NCI-H2171 (cell line): ENCODE measurements around the gene GDPD1.
"Not testable (repeated sequence)": the region's sequence is repeated elsewhere in the genome, so short reads cannot be mapped to it uniquely, and the experiment has no call there.

Experiments used
- DNase-seq: peaks from one replicate; lab custom pipeline; 2025; lab: John Stamatoyannopoulos, UW

GDPD1 gene

GRCh38 chr17:59244081-59244480, 23.8 kb downstream of the GDPD1 start:
- DNase-seq, result no peak

GRCh38 chr17:59254742-59255141, 34.4 kb downstream of the GDPD1 start:
- no peak for DNase-seq

DNA sequence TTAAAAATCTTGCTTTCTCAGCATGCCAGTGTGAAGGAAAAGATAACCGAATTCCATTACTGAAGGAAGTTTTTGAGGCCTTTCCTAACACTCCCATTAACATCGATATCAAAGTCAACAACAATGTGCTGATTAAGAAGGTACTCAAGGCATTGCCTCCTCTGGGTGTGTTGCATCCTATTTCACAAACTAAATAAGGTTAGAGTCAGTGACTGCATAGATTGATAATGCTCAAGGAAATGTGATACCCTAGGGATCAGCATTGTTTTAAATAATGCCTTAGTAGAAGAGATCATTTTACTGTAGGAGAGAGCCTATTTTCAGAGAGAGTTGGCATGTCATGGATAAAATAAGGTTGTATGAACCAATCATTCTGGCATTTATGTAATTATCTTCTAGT, 36.8 kb downstream of the GDPD1 start:
- DNase-seq, result peak; percentile 36

GRCh38 chr17:59260722-59261121, 40.4 kb downstream of the GDPD1 start:
- DNase-seq, result no peak

GRCh38 chr17:59266745-59267144, 46.4 kb downstream of the GDPD1 start:
- DNase-seq, result no peak

GRCh38 chr17:59267776-59268175, 47.5 kb downstream of the GDPD1 start:
- no peak for DNase-seq

GRCh38 chr17:59275618-59276017, 55.3 kb downstream of the GDPD1 start:
- DNase-seq, result no peak

- no peak for DNase-seq
Observed at GRCh38 chr17:59277031-59277430, 56.7 kb downstream of the GDPD1 start.

DNA sequence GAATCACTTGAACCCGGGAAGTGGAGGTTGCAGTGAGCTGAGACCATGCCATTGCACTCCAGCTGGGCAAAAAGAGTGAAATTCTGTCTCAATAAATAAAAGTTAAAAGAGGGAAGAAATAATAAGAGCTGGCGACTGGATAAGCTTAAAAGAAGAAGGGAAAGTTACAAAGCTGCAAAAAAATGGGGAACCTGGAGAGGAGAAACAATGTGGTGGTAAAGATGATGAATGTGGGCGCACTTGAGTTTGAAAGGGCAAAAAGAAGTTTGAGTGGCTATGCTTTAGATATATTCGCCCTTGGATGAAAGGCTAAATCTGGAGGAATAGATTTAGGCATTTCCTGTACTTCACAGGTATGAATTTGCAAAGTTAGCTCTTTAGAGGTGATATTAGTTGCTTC, 58.1 kb downstream of the GDPD1 start:
- no peak for DNase-seq

- no peak for DNase-seq
Observed at GRCh38 chr17:59284317-59284716, 64.0 kb downstream of the GDPD1 start.

DNA sequence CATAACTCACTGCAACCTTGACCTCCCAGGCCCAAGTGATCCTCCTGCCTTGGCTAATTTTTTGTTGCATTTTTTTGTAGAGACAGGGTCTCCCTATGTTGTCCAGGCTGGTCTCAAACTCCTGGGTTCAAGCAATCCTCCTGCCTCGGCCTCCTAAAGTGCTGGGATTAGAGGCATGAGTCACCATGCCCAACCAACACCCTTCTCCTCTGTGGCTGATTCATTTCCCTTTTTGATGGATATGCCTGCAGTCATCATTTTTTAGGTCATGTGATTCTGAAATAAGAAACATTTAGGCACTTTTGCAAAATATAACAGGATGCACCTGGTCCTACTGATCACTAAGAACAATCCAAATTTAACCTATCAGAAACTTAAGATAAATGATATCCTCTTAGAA, 67.1 kb downstream of the GDPD1 start:
- DNase-seq, result no peak

- DNase-seq, result no peak
Observed at GRCh38 chr17:59287891-59288290, 67.6 kb downstream of the GDPD1 start.

DNA sequence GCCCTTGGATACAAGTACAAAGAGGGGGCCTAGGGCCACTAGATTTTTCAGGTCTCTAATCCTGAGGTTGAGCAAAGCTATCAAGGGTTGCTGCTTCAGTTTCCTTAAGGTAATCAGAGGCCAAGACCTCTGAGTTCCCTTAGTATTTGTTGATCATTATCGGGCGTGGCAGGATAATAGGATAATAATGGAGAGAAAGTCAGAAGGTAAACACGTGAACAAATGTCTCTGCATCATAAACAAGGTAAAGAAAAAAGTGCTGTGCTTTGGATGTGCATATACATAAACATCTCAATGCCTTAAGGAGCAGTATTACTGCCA, 69.6 kb downstream of the GDPD1 start:
- no peak for DNase-seq

- DNase-seq, result not testable (repeated sequence)
Observed at GRCh38 chr17:59290302-59290998, 70.1 kb downstream of the GDPD1 start.

- no peak for DNase-seq
Observed at GRCh38 chr17:59292174-59292523, 71.8 kb downstream of the GDPD1 start.

- DNase-seq, result no peak
Observed at GRCh38 chr17:59296190-59296589, 75.9 kb downstream of the GDPD1 start.

GRCh38 chr17:59298521-59298920, 78.2 kb downstream of the GDPD1 start:
- no peak for DNase-seq

- DNase-seq, result no peak
Observed at GRCh38 chr17:59299400-59300092, 79.2 kb downstream of the GDPD1 start.

DNA sequence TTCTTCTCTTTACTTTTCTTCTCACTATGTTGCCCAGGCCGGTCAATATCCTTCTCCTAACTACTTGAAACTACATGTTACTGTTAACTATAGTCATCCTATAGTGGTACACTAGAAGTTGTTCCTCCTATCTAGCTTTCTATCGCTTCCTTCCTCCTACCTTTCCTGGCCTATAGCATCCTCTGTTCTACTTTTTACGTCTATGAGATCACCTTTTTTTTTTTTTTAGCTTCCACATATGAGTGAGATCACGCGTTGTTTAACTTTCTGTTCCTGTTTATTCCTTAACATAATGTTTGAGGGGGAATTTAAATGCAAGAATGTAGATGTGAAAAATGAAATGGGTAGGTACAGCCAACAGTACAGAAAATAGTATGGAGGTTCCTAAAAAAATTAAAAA, 80.6 kb downstream of the GDPD1 start:
- DNase-seq, result no peak

DNA sequence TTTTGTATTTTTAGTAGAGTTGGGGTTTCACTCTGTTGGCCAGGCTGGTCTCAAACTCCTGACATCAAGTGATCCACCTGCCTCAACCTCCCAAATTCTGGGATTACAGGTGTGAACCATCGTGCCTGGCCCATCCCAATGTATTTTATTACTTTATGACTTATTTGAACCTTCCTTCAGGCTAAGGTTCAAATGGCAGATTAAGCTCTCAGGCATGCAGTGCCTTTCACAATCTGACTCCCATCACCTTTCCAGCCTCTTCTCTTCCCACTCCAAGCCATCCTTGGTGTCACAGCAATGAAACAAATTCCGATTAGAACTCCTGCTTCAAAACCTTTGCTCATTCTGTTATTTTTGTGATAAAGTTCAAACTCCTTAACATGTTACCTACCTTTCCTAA, 84.5 kb downstream of the GDPD1 start:
- no peak for DNase-seq

DNA sequence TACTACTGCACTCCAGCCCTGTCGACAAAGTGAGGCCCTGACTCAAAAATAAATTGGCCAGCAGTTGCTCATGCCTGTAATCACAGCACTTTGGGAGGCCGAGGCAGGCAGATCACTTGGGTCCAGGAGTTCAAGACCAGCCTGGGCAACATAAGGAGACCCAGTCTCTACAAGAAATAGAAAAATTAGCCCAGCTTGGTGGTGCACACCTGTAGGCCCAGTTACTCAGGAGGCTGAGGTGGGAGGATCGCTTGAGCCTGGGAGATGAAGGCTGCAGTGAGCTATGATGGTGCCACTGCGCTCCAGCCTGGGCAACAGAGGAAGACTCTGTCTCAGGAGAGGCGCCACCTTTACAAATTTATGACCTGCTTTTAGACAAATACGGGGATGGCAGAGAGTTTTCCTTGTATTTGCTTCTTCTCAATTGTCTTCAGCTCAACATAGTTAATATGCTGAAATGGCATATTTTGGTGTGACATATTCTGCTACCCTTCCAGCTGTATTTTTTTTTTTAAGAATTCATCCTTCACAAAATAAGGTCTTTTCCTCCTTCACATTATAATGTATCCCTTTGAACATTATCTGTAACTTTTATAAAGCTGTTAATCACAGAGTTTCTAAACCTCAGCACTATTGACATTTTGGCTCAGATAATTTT, 90.1 kb downstream of the GDPD1 start:
- no peak for DNase-seq

DNA sequence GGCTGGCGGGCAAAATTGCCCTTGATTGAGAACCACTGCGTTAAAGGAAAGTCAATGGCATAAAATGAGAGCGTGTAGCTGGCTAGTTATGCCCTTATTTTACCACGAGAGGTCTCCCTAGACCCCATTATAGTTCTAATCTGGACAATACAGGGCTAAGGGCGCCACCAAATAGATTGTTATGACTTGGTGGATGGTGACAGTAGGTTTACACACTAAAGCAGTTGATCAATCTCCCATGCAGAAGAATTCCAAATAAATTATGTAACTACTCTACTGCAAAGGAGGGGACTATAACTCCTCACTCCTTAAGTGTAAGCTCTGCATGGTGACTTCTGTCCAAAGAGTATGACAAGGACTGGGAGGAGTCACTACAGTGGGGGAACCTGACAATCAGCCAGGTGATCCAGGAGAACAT, 90.7 kb downstream of the GDPD1 start:
- peak; percentile 51 for DNase-seq

DNA sequence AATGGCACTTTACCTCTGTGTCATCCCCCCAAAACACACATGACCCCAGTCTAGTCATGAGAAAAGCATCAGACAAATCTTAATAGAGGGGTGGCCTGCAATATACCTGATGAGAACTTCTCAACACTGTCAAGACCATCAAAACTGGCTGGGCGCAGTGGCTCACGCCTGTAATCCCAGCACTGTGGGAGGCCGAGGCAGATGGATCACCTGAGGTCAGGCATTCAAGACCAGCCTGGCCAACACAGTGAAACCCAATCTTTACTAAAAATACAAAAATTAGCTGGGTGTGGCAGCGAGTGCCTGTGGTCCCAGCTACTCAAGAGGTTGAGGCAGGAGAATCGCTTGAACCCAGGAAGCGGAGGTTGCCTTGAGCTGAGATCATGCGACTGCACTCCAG, 91.2 kb downstream of the GDPD1 start:
- not testable (repeated sequence) for DNase-seq

DNA sequence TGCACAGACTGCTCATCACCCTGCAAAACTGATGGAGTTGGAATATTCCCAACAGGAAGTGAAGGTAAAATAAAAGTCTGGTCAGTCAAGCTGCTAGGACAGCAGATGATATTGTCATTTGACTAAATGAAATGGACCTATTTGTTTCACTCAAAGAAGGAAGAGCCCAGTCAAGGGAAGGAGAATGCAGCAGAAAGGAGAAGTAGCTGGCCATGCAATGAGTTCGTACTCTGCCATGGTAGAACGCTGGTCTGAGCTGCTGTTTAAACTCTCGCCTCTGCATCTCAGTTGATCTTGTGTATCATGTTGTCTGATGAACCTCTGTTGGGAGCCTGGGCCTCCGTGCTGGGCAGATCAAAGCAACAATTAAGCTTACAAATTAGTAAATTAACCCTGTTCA, 95.6 kb downstream of the GDPD1 start:
- no peak for DNase-seq
